A673 (cell line): ENCODE data around the gene AKAP8. TPM values are rescaled to one million over a fixed set of nuclear protein-coding genes. Genes with fewer than 3 reads are reported as not detected.

Source experiments
- BruUV-seq: library from RNA; stranded (reverse); fragments of 400-500 nt; replicated peaks from 2 replicates; lab custom pipeline; 2021; lab: Mats Ljungman, UMichigan
- CTCF ChIA-PET: fragments of 300-600 bp; sonication (Branson Sonifier 250); formaldehyde crosslinking; loops from one replicate; lab custom pipeline; 2022; ENCODE audit warnings: antibody characterized with exemption; lab: Charles Lee
- POLR2A ChIA-PET: fragments of 300-600 bp; sonication (Branson Sonifier 250); formaldehyde crosslinking; loops from one replicate; lab custom pipeline; 2022; ENCODE audit warnings: antibody characterized with exemption; ENCODE audit not compliant: low non-redundant PET; lab: Charles Lee
- DNase-seq: peaks from one replicate; pipeline ENCODE4 v3.0.0-alpha.2; 2015; ENCODE audit warnings: low spot score
- H3K27ac ChIP-seq: fragments of 200-600 bp; sonication (generic); 2 replicates; pipeline ENCODE4 v1.5.1; 2016; ENCODE audit warnings: mixed run types, low read depth, mild to moderate bottlenecking, mixed read lengths, antibody characterized with exemption, low read length; ENCODE audit not compliant: poor library complexity, severe bottlenecking
- H3K27me3 ChIP-seq: fragments of 200-600 bp; sonication (generic); replicated peaks from 2 replicates; pipeline ENCODE4 v1.6.1; 2017; ENCODE audit warnings: mixed run types, low read depth, mild to moderate bottlenecking, mixed read lengths, antibody characterized with exemption, low read length; ENCODE audit not compliant: insufficient read depth, poor library complexity
- H3K36me3 ChIP-seq: fragments of 200-600 bp; sonication (generic); 2 replicates; pipeline ENCODE4 v1.6.1; 2016; ENCODE audit warnings: mixed run types, mild to moderate bottlenecking, mixed read lengths, antibody characterized with exemption, low read length; ENCODE audit not compliant: insufficient read depth, poor library complexity, severe bottlenecking
- H3K4me1 ChIP-seq: fragments of 200-600 bp; sonication (generic); 2 replicates; pipeline ENCODE4 v1.6.1; 2017; ENCODE audit warnings: mixed run types, mild to moderate bottlenecking, mixed read lengths, antibody characterized with exemption, low read length; ENCODE audit not compliant: insufficient read depth, poor library complexity, severe bottlenecking
- H3K4me3 ChIP-seq: fragments of 200-600 bp; sonication (generic); 2 replicates; pipeline ENCODE4 v1.5.1; 2016; ENCODE audit warnings: low read depth, mixed run types, mild to moderate bottlenecking, mixed read lengths, low read length; ENCODE audit not compliant: poor library complexity, severe bottlenecking
- H3K9me3 ChIP-seq: fragments of 200-600 bp; sonication (generic); 2 replicates; pipeline ENCODE4 v1.6.1; 2016; ENCODE audit warnings: mixed run types, low read depth, mild to moderate bottlenecking, mixed read lengths, antibody characterized with exemption, low read length; ENCODE audit not compliant: poor library complexity, severe bottlenecking
- EZH2 ChIP-seq: fragments of 200-600 bp; sonication (generic); IDR thresholded peaks from 2 replicates; pipeline ENCODE4 v1.6.1; 2017; ENCODE audit warnings: borderline replicate concordance, low read depth, mild to moderate bottlenecking, mixed read lengths, antibody characterized with exemption, low read length; ENCODE audit not compliant: poor library complexity, severe bottlenecking
- intact Hi-C: fragments of 100-400 bp; cut with micrococcal nuclease; formaldehyde crosslinking; loops from one replicate; pipeline ENCODE4 v1.10.0; 2022; ENCODE audit not compliant: unreplicated experiment
- total RNA-seq: library from RNA; stranded (reverse); gene quantifications from 2 replicates; pipeline ENCODE4 v1.2.3, GENCODE V29; 2021
- TF ChIP-seq, protein P1 (sequence below): fragments of 300-800, 200-600 bp; sonication (generic); conservative IDR thresholded peaks from 2 replicates; pipeline ENCODE4 v1.5.1; 2017; ENCODE audit warnings: low read depth, mild to moderate bottlenecking, antibody characterized with exemption, low read length, moderate library complexity, mixed read lengths

Gene AKAP8
- total RNA-seq, 1 experiment from 2014 or later: 48.4 TPM

DNA sequence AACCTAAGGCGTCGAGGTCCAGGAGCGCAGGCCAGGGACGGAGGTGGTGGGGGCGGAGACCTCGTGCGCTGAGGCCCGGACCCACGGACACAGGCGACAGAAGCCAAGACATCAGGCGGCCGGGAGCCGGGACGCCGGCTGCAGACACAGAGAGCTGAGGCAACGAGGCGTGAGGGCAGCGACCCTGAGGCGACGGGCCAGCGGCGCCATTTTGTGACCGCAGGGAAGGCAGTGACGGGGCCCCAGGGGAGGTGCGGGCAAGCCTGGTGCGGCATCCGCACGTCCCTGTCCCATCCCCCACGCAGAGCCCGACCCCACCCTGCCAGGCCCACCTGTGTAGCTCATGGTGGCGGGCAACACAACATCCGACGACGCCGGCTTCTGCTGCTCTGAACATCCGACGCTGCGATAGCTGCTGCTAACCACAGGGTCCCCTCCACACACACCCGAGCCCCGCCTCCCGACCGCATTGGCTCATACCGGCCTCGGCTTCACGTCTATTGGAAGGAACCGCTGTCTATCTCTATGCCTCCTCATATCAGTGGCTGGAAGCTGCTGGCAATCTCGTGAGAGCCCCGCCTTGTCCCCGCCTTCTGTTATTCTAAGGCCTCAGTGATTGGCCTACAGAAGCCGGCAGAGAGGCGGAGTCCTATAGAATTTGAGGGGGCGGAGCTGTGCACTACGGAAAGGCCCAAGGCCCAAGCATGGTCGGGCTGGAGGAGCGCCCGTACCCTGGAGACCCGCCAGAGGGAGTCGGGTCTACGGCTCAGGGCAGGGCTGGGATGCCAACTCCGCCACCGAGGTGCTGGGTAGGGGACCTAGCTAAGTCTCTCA, 39.2 kb upstream of the AKAP8 start, which contains the start of gene AKAP8L:
AKAP8L (minus strand) TSS at position 410 of the 834 bp plus-strand sequence; CDS start at position 345, 65 bp downstream.
- peak; percentile 100 for DNase-seq
- ChIA-PET CTCF (interaction anchor here (0.6 to 2.0 kb wide), 6 partner anchors 18 to 1002 kb away, joined by 3 to 17 read pairs (median 6); no protein-coding TSS in a partner anchor), POLR2A (interaction anchor here (0.5 to 1.8 kb wide), 5 partner anchors 14 to 287 kb away, joined by 3 to 15 read pairs (median 4); no protein-coding TSS in a partner anchor)
- Histone ChIP-seq H3K27ac (peak within 1 kb of the TSS; percentile 94), H3K27me3 (no peaks in the 10 kb centered on the region), H3K9me3 (peaks cover 9% of the 10 kb centered on the region), H3K4me1 (peaks cover 27% of the 10 kb centered on the region), H3K36me3 (peaks cover 30% of the 10 kb centered on the region), H3K4me3 (peak within 1 kb of the TSS; percentile 80)
- TF ChIP-seq EZH2: no peak
- TF ChIP-seq, protein P1, sequence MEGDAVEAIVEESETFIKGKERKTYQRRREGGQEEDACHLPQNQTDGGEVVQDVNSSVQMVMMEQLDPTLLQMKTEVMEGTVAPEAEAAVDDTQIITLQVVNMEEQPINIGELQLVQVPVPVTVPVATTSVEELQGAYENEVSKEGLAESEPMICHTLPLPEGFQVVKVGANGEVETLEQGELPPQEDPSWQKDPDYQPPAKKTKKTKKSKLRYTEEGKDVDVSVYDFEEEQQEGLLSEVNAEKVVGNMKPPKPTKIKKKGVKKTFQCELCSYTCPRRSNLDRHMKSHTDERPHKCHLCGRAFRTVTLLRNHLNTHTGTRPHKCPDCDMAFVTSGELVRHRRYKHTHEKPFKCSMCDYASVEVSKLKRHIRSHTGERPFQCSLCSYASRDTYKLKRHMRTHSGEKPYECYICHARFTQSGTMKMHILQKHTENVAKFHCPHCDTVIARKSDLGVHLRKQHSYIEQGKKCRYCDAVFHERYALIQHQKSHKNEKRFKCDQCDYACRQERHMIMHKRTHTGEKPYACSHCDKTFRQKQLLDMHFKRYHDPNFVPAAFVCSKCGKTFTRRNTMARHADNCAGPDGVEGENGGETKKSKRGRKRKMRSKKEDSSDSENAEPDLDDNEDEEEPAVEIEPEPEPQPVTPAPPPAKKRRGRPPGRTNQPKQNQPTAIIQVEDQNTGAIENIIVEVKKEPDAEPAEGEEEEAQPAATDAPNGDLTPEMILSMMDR: peak; percentile 86
- intact Hi-C loops: loop anchor here (1.0 to 10.0 kb wide), 3 partner anchors 89 to 154 kb away; partner anchors contain the start of gene CYP4F22
- no TSS peak for BruUV-seq

DNA sequence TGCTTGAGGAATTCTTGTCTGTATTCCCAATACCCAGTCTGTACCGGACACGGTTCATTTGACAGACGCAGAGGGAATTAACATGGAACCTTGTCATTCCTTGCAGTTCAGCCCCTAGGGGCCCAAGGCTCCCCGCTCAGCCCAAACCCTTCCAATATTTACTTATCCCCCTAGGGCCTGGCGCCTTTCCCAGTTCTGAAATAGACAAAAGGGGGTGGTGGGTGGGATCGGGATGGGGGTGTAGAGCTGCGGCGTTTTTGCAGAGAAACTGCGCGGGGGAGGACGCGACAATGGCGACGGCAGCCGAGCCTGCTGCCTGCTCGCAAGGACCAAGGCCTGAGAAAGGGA, 38.6 kb upstream of the AKAP8 start:
- no peak for TF ChIP-seq EZH2
- TF ChIP-seq, protein P1: no peak
- DNase-seq: peak; percentile 76
- BruUV-seq: no TSS peak
- ChIA-PET CTCF (interaction anchor here (1.2 to 2.0 kb wide), 3 partner anchors 19 to 138 kb away, joined by 3 to 17 read pairs (median 6); no protein-coding TSS in a partner anchor), POLR2A (interaction anchor here (0.6 to 1.8 kb wide), 2 partner anchors 15 to 241 kb away, joined by 3 to 4 read pairs; no protein-coding TSS in a partner anchor)
- Histone ChIP-seq H3K9me3 (peaks cover 3% of the 10 kb centered on the region), H3K4me3 (peak overlapping the region; percentile 80), H3K4me1 (peaks cover 27% of the 10 kb centered on the region), H3K27ac (peak overlapping the region; percentile 94), H3K27me3 (no peaks in the 10 kb centered on the region), H3K36me3 (peaks cover 24% of the 10 kb centered on the region)
- intact Hi-C loops: loop anchor here (5.0 to 10.0 kb wide), 2 partner anchors 89 to 153 kb away; partner anchors contain the start of gene CYP4F22

DNA sequence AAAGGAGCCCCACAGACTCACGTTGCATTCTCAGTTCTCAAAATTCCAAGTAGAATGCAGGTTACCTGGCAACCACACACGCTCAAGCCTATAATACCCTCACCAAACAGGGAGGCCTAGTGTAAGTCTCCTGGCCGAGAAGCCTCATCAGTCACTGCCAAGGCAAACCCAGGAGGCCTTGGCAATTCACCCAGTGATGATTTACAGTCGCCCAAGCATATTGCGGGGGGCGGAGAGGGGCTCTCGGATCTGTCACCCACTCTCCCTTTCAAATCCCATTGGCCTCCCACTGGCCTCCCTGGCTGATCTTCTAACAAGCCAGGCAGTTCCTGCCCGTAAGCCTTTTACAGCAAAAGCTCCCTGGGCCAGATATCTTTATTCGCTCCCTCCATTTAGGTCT, 38.1 kb upstream of the AKAP8 start:
- ChIA-PET CTCF (no interaction called here), POLR2A (no interaction called here)
- TF ChIP-seq, protein P1: no peak
- TF ChIP-seq EZH2: no peak
- H3K27me3 ChIP-seq: no peaks in the 10 kb centered on the region
- peak overlapping the region; percentile 94 for H3K27ac ChIP-seq
- TSS peak; percentile 35 for BruUV-seq
- H3K4me3 ChIP-seq: peak overlapping the region; percentile 80
- no peaks in the 10 kb centered on the region for H3K9me3 ChIP-seq
- intact Hi-C loops: loop anchor here (5.0 to 10.0 kb wide), 2 partner anchors 90 to 153 kb away; partner anchors contain the start of gene CYP4F22
- H3K36me3 ChIP-seq: peaks cover 19% of the 10 kb centered on the region
- peaks cover 30% of the 10 kb centered on the region for H3K4me1 ChIP-seq
- DNase-seq: no peak
